Epithelial cell of proximal tubule (primary cell): Measurements from ENCODE around the gene GAST. TPM values are rescaled to one million over a fixed set of nuclear protein-coding genes. Genes with fewer than 3 reads are reported as not detected.

Experiments used
- DNase-seq: peaks from one replicate; pipeline ENCODE4 v3.0.0-alpha.2; 2011; ENCODE audit warnings: low read depth
- H3K4me3 ChIP-seq: 2 replicates; pipeline ENCODE4 v1.5.1; 2011; ENCODE audit warnings: low read depth, mild to moderate bottlenecking, low read length
- total RNA-seq: library from RNA; depleted of rRNA; stranded (reverse); fragments of >200 nt; gene quantifications from 2 replicates; pipeline ENCODE4 v1.2.3, GENCODE V29; 2015
- TF ChIP-seq, protein P1 (sequence below): conservative IDR thresholded peaks from 2 replicates; pipeline ENCODE4 v1.5.1; 2012; ENCODE audit warnings: low read depth, mild to moderate bottlenecking, low read length

GAST gene
- total RNA-seq, 1 donor from 2014 or later, result not detected

DNA sequence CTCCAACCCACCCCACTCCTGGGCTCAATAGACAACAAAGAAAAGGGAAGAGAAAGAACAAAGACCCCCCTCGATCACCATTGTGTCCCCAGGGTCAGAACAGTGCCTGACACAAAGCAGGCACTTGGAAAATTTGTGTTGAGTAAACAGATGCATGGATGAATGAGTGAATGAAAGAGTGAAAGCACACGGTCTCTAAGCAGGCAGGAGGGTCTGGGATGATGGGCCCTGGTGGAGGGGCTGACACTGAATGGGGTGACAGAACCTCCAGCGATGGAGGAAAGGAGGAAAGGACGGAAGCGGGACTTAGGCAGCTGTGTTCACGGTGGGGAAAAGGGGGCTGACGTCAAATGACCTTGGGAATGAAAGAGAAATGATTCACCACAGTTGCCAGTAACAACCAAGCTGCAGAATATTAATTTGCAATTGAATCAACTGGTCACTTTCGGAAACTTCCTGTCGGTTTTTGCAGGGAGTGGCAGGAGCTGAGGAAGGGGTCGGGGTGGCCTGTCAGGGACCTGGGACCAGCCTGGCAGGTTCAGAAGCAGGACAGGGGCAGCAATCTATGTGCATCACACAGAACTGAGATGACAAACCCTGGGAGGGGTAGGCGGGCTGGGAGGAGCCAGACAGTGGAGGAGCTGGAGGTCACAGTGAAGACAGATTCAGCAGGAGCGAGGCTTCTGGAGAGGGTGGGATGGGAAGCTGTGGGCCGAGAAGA lies 6.7 kb upstream of the GAST start:
- DNase-seq, result no peak
- TF ChIP-seq, protein P1, sequence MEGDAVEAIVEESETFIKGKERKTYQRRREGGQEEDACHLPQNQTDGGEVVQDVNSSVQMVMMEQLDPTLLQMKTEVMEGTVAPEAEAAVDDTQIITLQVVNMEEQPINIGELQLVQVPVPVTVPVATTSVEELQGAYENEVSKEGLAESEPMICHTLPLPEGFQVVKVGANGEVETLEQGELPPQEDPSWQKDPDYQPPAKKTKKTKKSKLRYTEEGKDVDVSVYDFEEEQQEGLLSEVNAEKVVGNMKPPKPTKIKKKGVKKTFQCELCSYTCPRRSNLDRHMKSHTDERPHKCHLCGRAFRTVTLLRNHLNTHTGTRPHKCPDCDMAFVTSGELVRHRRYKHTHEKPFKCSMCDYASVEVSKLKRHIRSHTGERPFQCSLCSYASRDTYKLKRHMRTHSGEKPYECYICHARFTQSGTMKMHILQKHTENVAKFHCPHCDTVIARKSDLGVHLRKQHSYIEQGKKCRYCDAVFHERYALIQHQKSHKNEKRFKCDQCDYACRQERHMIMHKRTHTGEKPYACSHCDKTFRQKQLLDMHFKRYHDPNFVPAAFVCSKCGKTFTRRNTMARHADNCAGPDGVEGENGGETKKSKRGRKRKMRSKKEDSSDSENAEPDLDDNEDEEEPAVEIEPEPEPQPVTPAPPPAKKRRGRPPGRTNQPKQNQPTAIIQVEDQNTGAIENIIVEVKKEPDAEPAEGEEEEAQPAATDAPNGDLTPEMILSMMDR, result no peak
- no peak overlapping the region for H3K4me3 ChIP-seq

DNA sequence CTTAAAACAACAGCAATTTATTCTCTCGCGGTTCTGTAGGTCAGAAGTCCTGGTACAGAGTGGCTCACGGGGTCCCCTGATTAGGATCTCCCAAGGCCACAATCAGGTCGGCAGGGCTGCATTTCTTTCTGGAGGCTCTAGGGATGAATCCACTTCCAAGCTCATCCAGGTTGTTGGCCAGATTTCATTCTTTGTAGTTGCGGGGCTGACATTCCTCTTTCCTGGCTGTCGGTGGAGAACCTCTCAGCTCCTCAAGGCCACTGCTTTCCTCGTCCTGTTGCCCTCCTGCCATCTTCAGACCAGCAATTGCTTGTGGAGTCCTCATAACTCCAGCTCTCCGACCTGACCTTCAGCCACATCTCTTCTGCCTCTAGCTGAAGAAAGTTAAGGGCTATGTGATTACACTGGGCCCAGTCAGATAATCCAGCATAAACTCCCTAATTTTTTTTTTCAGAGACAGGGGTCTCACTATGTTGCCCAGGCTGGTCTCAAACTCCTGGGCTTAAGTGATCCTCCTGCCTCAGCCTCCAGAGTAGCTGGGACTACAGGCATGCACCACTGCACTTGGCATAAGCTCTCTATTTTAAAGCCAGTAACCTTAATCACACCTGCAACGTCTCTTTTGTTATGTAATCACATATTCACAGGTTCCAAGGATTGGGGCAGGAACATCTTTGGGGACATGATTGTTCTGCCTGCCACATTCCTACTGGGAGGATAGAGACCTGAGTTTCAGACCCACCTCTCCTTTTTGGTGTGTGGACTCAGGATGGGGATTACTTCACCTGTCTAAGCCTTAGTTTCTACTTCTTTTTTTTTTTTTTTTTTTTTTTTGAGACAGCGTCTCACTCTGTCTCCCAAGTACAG lies 4.1 kb upstream of the GAST start:
- no peak overlapping the region for H3K4me3 ChIP-seq
- TF ChIP-seq, protein P1, result no peak
- DNase-seq, result no peak

DNA sequence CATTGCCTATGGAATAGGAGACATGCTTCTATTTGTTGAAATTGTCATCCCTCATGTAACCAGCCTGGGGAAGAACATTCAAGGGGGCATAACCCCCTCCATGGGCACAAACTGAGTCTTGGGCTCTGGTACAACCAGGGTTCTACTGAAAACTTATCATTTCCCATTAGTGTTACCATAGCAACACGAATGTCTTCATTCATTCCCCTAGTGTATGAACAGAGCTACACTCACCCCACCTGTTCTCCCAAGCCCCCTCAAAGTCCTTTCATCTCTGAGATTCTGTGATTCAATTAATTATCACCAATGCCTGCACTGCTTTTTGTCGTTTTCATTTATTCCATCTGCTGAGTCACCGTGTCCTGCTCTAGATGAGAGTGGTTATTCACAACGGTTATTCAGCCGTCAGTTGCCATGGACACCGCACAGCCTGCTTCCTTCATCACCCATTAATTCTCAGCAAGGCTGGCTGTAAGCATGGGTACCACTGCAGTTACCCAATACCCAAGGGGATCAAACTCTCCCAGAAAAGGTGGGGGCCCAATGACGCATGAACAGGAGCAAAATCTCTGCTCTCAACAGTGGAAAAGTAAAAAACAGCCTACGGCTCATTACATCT lies 1.6 kb upstream of the GAST start:
- H3K4me3 ChIP-seq, result no peak overlapping the region
- peak; percentile 52 for DNase-seq
- TF ChIP-seq, protein P1, result no peak

DNA sequence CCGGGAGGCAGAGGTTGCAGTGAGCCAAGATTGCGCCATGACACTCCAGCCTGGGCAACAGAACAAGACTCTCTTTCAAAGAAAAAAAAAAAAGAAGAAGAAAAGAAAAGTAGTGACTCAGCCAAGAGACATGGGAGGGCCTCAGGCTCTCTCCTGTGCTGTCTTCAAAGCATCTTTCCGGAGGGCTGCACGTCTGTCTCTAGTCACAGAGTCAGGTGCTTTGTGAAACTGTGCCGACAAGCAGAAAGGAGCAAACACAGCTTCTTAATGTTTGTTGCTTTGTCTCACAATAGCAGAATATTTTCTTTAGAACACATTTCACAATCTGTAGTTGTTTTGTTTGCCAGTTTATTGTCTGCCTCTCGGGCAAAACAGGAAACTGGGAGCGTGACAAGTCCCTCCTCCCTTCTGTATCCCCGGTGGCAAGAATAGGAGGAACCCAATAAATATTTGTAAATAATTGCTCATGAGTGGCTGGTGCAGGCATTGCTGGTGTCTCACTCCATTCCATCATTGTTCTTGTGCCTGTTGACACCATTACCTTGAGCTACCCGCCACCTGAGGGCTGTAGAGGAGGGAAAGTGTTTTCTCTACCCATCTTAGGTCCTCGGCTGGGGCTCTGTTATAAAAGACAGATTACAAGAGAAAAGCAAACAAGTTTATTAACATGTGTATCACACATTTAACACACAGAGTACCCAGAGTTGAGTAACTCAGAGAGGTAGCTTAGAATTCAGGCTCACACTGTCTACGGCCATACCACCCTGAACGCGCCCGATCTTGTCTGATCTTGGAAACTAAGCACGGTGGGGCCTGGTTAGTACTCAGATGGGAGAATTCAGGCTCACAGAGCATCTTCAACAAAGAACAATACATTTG lies 5.5 kb downstream of the GAST start:
- no peak overlapping the region for H3K4me3 ChIP-seq
- DNase-seq, result no peak
- TF ChIP-seq, protein P1, result no peak

DNA sequence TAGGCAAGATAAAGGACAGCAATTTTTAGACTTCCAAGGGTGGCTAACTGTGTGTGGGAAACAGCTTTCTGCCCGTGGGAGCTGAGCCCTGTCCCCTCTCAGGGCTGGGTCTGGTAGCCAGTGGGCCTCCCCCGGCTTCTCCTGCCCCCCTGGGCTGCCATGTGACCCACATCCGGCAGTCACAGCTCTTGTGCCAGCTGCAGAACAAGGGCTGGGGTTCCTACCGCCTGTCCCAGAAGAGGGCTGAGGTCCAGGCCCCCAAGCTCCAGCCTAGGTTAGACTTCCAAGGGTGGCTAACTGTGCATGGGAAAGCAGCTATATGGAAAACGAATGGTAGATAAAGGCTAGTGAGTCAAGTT lies 6.1 kb downstream of the GAST start:
- H3K4me3 ChIP-seq, result no peak overlapping the region
- TF ChIP-seq, protein P1, result no peak
- no peak for DNase-seq

DNA sequence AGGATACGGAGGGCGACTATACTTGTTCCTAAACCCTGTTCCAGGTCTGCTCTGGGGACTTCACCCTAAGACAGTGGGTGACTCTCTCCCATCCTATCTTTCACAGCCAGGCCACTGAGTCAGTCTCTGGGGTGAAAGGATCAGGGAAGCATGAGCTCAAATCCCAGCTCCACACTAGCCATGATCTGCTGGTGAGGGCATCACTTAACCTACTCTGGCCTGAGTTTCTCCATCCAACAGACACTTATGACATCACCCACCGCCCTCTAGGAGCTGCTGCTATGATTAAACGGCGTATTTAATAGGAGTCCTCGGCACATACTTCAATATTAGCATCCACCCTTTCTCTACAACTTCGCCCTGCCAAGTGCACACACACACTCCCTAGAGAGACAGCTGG lies 10.1 kb downstream of the GAST start:
- no peak overlapping the region for H3K4me3 ChIP-seq
- DNase-seq, result no peak
- TF ChIP-seq, protein P1, result no peak
